ENCODE measurements around the gene ZNF44.

DNA sequence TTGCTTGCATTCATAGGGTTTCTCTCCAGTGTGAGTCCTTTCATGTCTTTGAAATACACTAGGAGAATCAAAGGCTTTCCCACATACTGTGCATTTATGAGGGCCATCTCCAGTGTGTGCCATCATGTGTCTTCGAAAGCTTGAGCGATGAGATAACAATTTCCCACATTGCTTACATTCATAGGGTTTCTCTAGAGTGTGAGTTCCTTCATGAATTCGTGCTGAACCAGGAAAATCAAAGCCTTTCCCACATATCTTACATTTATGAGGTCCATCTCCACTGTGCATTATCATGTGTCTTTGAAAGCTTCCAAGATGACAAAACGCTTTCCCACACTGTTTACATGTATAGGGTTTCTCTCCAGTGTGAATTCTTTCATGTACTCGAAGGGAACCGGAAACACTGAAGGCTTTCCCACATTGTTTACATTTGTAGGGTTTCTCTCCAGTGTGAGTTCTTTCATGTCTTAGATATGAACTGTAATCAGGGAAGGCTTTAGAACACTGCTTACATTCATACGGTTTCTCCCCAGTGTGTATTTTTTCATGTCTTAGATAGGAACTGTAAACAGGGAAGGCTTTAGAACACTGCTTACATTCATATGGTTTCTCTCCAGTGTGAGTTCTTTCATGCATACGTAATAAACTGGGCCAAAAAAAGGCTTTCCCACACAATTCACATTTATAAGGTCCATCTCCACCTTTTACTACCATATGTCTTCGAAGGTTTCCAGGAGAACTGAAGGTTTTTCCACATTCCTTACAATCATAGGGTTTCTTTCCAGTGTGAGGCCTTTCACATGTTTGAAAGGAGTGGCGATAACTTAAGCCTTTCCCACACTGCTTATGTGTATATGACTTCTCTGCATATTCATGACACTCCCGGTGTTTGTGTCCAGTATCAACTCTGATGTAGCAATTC, 21.4 kb downstream of the ZNF44 start:
- TF ChIP-seq, protein P1, sequence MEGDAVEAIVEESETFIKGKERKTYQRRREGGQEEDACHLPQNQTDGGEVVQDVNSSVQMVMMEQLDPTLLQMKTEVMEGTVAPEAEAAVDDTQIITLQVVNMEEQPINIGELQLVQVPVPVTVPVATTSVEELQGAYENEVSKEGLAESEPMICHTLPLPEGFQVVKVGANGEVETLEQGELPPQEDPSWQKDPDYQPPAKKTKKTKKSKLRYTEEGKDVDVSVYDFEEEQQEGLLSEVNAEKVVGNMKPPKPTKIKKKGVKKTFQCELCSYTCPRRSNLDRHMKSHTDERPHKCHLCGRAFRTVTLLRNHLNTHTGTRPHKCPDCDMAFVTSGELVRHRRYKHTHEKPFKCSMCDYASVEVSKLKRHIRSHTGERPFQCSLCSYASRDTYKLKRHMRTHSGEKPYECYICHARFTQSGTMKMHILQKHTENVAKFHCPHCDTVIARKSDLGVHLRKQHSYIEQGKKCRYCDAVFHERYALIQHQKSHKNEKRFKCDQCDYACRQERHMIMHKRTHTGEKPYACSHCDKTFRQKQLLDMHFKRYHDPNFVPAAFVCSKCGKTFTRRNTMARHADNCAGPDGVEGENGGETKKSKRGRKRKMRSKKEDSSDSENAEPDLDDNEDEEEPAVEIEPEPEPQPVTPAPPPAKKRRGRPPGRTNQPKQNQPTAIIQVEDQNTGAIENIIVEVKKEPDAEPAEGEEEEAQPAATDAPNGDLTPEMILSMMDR (CRISPR knock-in tag; IDR thresholded peaks at IDR 0.05) = no peak
- no peak for TF ChIP-seq ZNF629 (CRISPR knock-in tag; conservative IDR thresholded peaks at IDR 0.05)
- no peak for TF ChIP-seq HNRNPK (IDR thresholded peaks at IDR 0.05; ENCODE audit: low read depth, low read length, poor library complexity, severe bottlenecking)
- TF ChIP-seq PHF5A (CRISPR knock-in tag; IDR thresholded peaks at IDR 0.05; ENCODE audit: low read depth, unreplicated experiment) = no peak
- TF ChIP-seq, protein P2, sequence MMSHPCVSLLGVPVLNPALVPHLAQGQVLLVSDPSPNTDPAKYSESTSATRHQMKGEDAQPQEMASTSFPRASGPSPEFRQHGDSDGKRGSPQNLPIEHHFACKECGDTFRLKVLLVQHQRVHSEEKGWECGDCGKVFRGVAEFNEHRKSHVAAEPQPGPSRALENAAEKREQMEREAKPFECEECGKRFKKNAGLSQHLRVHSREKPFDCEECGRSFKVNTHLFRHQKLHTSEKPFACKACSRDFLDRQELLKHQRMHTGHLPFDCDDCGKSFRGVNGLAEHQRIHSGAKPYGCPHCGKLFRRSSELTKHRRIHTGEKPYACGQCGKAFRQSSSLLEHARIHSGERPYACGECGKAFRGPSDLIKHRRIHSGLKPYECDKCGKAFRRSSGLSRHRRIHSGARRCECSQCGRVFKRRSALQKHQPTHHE (CRISPR knock-in tag; IDR thresholded peaks at IDR 0.05; ENCODE audit: borderline replicate concordance) = no peak

Data from HepG2 (cell line).